Amygdala (tissue), 56 donors: ENCODE results near the gene CCDC85C.

ENCODE experiments used
- DNase-seq, 56 donors: peaks; one replicate each; lab custom pipeline; 2025; lab: John Stamatoyannopoulos, UW

Gene CCDC85C

GRCh38 chr14:99564256-99564925, 39.6 kb downstream of the CCDC85C start:
- DNase-seq, result peak in 12 of 56 donors; percentile 13 to 74 (median 36)

- no peak for DNase-seq
Observed at GRCh38 chr14:99563749-99564129, 40.3 kb downstream of the CCDC85C start.

- DNase-seq, result peak in 48 of 56 donors; percentile 14 to 81 (median 54)
Observed at GRCh38 chr14:99562856-99563748, 40.9 kb downstream of the CCDC85C start.

GRCh38 chr14:99561864-99562263, 42.1 kb downstream of the CCDC85C start:
- DNase-seq, result no peak

DNA sequence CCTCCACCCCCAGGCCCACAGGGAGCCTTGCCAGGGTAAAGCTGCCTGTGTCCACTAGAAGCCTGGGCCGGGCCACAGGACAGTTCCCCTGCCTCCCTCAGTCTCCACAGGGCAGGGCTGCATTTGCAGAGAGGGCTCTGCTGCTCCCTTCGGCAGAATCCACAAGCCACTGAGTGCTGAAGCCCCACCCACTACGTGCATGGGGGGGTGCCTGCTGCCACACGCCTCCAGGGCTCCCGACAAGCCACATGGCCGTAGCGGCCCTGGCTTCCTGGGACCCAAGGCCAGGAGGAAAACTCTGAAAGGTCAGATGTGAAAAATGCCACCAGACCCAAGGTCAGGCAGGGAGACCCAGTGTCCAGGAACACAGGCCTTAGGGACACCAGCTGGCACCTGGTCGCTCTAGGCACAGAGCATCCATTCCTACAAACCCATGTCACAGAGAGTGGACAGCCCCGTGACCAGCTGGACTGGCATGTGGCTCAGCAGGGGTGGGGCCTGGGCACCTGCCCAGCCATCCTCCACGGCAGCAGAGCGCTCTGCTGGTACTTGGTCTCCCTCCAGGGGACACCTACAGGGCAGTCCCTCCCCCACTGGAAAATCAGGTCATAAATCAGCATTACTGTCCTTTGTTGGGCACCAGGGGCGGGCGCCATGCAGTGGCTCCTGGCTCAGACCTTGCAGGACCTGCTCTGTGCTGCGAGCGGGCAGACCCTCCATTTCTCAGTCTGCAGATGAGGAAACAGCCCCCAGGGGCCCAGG, 42.9 kb downstream of the CCDC85C start:
- DNase-seq, result peak in 2 of 56 donors; percentile 27 to 41

DNA sequence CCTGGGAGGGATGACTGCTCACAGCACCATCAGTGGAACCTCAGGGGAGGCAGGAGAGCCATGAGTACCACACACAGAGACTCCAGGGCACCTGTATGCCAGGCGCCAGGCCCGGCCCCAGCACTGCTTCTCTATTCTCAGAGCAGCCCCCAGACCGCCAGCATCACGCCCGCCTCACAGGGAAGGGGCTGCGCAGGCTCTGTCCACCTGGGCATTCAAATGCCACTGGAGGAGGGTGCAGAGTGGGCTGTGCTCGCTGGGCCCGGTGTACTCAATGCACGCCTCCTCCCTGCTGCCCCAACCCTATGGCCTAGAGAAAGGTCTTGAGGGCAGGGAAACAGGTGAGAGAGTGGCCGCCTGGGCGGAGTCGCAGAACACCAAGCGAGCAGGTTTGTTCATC, 43.6 kb downstream of the CCDC85C start:
- no peak for DNase-seq

DNA sequence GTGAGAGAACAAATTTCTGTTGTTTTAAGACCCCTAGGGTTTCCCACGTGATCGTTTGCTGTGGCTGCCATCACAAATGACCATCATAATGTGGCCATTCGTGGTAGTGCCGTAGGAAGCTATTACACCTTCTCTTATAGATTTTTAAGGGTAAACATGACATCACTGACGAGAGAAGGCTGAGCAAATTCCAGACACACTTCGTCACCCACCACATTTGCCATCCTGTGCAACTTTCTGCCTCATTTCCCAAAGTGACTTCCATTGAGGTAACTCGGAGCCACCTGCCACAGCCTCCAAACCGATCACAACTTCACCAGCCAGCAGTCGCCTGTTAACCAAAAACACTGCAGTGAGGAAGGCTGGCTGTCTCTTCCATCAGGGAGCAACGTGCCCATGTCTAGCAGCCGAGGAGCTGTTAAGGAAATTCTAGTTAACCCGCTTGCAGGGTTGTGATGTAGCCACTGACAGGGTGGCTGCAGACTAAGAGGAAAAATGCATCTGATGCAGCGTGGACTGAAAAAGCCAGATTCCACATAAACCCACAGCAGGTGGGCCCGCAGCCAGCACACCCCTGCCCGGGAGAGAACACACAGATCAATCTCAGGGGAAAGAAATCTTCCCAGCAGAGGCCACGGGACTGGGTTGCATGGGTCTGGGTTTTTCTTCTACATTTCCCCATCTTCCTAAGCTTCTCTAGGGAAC, 44.6 kb downstream of the CCDC85C start:
- no peak for DNase-seq

DNA sequence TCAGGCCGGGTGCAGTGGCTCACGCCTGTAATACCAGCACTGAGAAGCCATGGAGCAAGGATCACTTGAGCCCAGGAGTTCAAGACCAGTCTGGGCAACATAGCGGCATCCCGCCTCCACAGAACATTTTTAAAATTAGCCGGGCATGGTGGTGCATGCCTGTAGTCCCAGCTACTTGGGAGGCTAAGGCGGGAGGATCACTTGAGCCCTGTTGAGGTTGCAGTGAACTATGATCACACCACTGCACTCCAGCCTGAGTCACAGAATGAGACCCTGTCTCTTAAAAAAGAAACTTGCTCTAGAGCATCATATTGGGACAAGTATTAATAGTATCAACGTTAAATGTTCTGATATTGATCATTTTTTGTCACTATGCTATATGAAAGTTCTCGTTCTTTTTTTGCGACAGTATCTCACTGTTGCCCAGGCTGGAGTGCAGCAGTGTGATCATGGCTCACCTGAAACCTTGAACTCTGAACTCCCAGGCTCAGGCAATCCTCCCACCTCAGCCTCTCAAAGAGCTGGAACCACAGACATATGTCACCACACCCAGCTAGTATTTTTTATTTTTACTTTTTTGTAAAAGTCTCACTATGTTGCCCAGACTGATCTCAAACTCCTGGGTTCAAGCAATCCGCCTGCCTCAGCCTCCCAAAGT, 47.7 kb downstream of the CCDC85C start:
- DNase-seq, result no peak

DNA sequence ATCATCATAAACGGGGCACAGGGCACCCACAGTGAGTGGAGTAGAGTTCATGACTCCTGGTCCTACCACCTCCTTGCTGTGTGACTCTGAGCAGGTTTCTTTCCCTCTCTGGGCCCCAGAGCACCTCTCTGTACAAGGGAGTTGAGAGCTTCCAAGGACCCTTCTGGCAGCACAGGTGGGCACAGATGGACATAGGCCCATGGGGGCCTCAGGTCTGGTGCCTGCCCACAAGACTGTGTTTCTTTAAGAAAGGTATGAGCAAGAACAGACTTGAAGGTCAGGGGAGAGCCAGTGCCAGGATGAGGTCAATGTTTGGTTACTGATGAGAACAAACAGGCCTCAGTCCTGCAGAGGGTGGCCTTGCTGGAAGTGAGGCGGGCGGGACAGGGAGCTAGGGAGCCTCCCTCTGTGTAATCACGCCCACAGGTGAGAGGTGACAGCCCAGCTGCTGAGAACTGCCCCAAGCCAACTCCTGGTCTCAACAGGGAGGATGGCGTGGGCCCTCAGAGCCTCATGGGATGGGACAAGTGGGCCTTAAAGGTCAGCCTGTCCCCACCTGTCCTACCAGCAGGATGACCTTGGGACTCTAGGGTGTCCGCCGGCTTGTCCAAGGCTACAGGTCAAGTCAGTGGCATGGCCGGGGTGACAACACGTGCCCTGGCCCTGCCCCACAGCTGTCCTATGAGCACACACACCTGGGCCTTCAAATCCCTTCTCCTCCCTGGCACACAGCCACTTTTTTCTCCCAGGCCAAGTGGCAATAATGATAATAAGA, 49.1 kb downstream of the CCDC85C start:
- DNase-seq, result no peak

DNA sequence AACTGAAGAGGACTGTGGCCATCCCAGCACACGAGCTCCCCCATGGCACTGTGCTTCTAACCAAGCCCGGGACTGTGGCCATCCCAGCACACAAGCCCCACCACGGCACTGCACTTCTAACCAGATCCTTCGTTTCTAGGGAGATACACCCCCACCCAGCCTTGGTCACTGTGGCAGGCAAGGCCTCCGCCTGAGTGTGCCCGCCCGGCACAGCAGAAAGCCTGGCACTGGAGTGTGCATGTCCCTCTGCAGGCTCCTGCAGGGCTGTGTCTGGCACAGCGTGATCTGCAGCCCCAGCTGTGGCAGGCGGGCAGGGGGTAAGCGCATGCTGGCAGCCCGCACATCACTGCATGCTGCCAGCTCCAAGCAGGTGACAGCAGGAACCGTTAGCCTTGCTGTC, 49.8 kb downstream of the CCDC85C start:
- DNase-seq, result peak in 27 of 56 donors; percentile 15 to 70 (median 37)

DNA sequence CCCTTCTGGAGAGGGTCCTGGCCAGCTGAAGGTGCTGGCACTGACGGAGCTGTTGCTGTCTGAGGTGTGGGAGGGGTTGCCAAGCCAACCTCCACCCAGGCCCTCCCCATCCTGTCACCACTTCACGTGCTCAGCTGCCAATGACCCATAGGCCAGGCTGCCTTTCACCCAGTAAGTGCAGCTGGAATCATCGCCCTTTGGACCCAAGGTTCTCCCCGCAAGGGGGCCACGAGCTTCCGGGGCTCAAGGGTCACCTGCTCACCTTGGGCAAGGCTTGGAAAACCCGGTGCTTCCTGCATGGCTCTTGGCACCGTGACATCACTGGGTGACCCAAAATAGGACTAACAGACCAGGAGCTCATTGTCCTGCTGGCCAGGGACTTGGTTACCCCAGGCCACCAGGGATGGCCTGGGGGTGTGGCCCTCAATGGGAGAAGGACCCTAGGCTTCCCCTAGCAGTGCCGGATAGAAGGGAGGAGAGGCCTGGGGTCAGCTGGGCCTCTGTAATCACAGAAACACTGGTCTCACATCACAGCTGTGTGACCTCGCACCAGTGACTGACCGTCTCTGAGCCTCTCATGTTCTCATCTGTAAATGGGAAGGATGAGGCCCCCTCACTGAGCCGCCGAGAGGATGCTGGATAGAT, 51.3 kb downstream of the CCDC85C start:
- no peak for DNase-seq

DNA sequence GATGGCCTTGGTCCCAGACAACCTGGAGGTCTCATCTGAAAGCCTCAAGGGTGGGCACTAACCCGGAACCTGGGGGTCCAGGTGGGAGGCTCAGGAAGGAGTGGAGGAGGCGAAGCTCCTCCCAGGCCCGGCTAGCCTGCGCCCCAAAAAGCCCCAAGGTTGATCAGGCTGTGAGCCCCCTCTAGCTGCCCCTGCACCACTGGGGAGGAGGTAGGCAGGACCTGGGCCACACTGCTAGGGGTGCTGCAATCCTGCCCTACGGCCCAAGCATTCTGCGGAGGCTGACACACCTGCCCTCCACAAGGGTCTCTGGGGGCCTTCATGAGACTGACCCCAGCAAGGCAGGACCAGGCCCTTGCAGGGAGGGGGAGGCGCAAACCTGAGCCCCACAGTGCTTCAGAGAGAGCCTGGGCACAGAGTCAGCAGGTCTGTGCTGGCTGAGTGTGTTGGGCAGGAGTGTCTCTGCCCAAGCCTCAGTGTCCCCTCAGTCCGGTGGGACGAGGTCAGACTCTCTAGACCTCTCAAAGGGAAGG, 51.9 kb downstream of the CCDC85C start:
- no peak for DNase-seq

- DNase-seq, result no peak
Observed at GRCh38 chr14:99551034-99551922, 52.7 kb downstream of the CCDC85C start.

DNA sequence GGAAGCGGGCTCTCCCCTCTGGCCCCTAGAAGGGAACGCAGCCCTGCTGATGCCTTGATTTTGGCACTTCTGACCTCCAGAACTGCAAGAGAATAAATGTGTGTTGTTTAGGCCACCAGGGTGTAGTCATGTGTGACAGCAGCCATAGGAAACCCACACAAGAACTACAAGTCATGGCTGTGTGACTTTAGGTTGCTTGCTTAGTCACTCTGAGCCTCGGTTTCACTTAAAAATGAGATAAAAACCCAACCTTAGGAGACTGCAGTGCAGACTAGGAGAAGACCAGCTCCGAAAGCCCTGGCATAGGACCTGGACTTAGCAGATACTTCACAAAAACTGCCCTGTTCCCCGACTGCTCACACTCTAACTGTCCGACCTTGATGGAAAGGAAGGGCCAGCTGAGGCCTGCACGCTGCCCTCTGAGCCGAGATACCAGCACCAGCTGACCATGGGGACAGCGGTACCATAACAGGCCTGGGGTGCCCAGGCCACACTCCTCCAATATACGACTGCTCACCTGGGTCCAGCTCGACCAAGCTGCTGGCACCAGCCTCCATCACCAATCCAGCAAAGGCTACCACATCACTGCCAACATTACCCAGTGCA, 53.5 kb downstream of the CCDC85C start:
- no peak for DNase-seq

GRCh38 chr14:99549684-99550083, 54.3 kb downstream of the CCDC85C start:
- DNase-seq, result no peak

- DNase-seq, result peak in 5 of 56 donors; percentile 14 to 38 (median 29)
Observed at GRCh38 chr14:99548871-99549515, 55.0 kb downstream of the CCDC85C start.
